GM18870 (cell line): ENCODE measurements around the gene CHRNA4.
"Not testable (repeated sequence)": the region's sequence is repeated elsewhere in the genome, so short reads cannot be mapped to it uniquely, and the experiment has no call there.

Experiments
- ATAC-seq: cut with Tn5 transposase; IDR thresholded peaks from one replicate; pipeline ENCODE4 v1.9.1; 2021; ENCODE audit warnings: moderate library complexity; ENCODE audit not compliant: unreplicated experiment

Gene CHRNA4

DNA sequence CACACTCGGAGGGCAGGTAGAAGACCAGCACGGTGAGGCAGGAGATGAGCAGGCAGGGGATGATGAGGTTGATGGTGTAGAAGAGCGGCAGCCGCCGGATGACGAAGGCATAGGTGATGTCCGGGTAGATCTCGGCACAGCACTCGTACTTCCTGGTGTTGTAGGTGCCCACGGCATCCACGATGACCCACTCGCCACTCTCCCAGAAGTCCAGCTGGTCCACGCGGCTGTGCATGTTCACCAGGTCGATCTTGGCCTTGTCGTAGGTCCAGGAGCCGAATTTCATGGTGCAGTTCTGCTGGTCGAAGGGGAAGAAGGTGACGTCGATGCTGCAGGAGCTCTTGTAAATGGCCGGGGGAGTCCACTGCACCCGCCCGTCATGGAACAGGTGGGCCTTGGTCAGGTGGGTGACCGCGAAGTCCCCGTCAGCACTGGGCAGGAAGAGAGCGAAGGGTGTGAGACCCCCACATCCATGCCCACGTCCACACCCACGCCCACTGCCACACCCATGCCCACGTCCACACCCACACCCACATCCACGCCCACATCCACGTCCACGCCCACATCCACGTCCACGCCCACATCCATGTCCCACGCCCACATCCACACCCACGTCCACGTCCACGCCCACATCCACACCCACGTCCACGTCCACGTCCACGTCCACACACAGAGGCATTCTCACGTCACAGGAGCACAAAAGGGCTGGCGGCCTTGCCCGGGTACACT, 10.4 kb downstream of the CHRNA4 start:
- ATAC-seq, result no peak

DNA sequence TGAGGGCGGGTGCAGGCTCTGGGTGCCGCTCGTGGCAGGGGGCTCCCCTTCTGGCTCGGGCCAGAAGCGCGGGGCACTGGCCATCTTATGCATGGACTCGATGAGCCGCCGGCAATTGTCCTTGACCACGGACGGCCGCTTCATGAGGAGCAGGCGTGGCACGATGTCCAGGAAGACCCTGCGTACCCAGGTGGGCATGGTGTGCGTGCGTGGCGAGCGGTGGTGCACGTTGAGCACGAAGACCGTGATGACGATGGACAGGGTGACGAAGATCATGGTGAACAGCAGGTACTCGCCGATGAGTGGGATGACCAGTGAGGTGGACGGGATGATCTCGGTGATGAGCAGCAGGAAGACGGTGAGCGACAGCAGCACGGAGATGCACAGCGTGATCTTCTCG, 11.0 kb downstream of the CHRNA4 start:
- ATAC-seq, result no peak

DNA sequence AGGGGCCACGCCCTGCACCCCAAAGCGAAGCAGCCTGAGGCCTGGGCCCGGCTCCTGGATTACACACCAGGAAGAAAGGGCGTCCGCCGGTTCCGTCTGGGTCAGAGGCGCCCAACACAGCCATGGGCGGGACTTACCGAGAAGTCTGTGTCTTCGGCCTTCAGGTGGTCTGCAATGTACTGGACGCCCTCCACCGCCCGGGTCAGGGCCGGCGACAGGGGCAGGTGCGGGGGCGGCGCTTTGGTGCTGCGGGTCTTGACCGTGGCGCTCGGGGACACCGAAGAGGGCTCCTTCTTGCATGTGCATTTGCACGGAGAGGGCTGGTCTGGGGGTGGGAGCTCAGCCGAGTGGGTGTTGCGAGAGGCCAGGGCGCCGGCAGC, 11.6 kb downstream of the CHRNA4 start:
- ATAC-seq, result no peak

DNA sequence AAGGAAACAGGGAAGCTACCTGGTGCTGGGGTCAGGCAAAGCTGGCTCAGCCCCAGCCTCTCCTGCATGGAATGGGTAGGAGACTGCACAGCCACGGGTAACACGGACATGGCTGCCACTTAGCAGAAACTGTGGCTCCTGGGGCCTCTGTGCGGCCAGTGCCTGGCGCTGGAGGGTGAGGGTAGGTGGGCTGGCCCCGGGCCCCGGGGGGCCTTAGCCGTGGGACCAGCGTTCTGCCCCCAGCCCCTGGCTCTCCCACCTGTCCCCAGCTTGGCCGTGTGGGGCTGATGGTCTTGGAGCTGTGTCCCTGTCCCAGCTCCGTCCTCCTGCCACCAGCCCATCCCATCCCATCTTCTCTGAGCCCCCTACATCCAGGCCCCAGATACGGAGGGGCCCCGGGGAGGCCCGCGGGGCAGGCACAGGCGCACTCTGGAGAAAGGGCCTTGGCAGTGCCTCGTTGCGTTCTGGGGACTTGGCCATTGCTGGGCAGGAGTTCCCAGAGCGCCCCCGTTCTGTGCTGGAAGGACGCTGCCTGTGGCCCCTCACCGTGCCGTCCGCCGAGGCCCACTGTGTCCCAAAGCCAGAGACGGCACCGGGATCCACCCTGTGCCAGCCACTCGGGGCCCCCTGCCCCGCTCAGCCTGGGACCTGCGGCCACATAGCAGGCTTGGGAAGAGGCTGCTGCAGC, 12.2 kb downstream of the CHRNA4 start:
- no peak for ATAC-seq

DNA sequence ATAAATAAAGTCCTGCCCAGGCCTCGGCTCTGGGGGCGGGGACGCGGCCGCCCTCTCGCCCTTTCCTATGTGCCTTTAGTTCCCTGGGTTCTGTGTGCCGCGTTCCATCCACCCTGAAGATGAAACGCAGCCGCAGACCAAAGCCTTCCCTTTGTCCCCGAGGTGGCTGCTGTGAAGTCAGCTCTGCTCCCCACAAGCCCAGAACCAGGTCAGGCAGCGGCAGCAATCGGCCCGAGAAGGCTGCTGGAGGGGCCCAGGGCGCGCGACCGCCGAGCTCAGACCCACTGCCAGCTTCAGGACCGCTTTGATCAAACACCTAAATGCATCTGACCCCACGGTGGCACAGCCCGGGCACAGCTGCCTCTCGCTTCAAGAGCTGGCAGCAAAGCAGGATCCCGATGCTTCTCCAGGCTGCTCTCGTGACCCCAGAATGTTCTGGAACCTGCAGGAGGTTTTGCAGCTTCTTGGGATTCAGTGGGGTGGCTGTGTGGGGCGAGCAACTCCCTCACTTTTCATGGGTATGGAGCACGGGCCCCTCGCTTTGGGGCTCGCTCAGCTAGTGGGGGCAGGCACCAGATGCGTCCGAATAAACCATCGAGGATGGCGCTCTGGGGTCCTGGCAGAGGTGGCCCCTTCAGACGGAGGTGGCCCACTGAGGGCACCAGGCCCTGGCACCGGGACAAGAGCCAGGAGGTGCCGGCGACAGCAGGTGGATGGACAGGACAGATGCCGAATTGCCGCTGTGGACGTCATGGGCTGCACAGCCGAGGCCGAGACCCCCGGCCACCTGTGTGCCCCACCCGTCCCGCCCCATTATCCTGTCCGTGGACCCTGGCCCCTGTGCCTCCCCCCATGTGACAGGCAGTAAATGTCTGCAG, 13.0 kb downstream of the CHRNA4 start:
- ATAC-seq, result no peak

DNA sequence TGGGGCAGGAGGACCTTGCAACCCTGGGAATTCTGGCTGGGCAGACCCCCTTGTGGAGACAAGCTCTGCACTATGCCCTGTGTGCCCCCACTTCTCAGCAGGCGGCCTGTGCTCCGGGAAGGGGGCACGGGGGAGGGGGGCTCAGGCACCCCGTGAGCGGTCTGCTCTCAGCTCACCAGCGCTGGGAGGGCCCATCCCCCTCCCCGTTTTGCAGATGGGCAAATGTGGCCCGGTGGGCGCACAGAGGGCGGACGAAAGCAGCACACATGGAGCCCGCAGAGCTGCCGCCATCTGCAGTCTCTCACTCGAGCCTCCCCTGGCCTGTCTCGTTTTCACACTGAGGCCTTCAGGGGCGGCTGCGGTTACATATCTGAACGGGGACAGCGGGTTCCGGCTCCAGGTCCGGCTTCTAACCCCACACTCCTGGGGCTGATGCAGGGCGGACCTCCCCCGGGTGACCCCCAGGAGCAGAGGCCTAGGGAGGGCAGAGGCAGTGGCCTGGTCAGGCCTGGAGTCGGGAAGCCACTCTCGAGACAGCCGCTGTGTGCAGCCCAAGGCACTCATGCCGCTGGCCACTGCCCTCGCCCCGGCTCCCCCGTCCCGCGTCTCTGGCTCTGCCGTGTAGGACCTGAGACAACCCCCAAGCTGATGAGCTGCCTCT, 13.9 kb downstream of the CHRNA4 start:
- ATAC-seq, result no peak

GRCh38 chr20:63346131-63347080, 14.7 kb downstream of the CHRNA4 start:
- no peak for ATAC-seq

DNA sequence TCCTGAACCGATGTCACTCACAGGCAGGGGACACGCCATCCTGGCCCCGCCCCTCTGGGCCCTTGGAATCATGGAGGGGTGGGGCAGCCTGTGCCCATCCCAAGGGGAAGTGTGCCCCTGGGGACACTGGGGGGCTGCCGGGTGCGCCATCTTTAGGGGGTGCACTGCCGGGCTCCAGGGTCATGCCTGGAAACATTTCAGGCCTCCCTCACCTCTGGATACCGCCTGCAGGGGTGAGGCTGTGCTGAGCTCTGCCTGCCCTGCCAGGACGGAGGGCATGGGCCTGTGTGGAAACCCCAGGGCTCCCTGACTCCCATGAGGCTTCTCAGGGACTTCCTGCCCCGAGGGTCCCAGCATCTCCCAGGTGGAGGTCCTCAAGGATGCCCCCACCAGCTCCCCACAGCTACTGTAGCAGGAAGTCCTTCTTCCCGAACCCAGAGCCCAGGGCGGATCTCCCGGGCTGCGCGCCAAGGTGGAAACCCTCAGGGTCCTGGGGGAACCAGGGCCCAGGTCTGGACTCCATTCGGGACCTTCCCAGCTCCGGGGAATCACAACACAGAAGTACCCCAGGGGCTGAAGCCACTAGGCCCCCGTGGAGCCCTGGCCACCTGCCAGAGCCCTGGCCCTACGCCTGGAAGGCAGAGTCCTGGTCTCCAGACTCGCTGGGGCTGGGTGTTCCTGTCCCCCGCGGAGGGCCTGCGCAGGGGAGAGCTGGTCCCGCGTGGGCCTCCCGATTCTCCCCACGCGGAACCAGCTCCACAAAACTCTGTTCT, 15.6 kb downstream of the CHRNA4 start:
- ATAC-seq, result no peak

- ATAC-seq, result no peak
Measured at GRCh38 chr20:63344616-63345327, 16.4 kb downstream of the CHRNA4 start.

GRCh38 chr20:63343460-63344445, 17.4 kb downstream of the CHRNA4 start:
- no peak for ATAC-seq

GRCh38 chr20:63342561-63343459, 18.3 kb downstream of the CHRNA4 start:
- no peak for ATAC-seq

DNA sequence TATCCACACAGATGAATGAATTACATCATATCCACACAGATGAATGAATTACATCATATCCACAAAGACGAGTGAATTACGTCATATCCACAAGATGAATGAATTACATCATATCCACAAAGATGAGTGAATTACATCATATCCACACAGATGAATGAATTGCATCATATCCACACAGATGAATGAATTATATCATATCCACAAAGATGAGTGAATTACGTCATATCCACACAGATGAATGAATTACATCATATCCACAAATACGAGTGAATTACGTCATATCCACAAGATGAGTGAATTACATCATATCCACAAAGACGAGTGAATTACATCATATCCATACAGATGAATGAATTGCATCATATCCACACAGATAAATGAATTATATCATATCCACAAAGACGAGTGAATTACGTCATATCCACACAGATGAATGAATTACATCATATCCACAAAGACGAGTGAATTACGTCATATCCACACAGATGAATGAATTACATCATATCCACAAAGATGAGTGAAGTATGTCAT, 20.9 kb downstream of the CHRNA4 start:
- not testable (repeated sequence) for ATAC-seq

GRCh38 chr20:63339154-63340094, 21.7 kb downstream of the CHRNA4 start:
- ATAC-seq, result not testable (repeated sequence)

- ATAC-seq, result no peak
Measured at GRCh38 chr20:63337786-63338420, 23.2 kb downstream of the CHRNA4 start.
